HCT116 (cell line): Measurements from ENCODE around the gene ASCC1.

Source experiments
- JUND ChIP-seq: IDR thresholded peaks from 2 replicates; pipeline ENCODE4 v1.6.1; 2012
- MAX ChIP-seq: IDR thresholded peaks from 2 replicates; pipeline ENCODE4 v1.6.1; 2012
- TF ChIP-seq, protein P1 (sequence below): IDR thresholded peaks from 2 replicates; pipeline ENCODE4 v1.6.1; 2012; ENCODE audit warnings: low read depth
- TF ChIP-seq, protein P2 (sequence below), 3 experiments: fragments of 200-600 bp in 1 of 3; sonication (generic) in 1 of 3; IDR thresholded peaks in 2 of 3; conservative IDR thresholded peaks in 1 of 3; 2 replicates each; pipeline ENCODE4 v1.5.1; 2012 to 2017; ENCODE audit warnings: low read depth in 2 of 3, low read length in 2 of 3, antibody characterized with exemption in 1 of 3, borderline replicate concordance in 1 of 3, control low read depth in 1 of 3, mild to moderate bottlenecking in 1 of 3, mixed read lengths in 1 of 3, mixed run types in 1 of 3, moderate library complexity in 1 of 3; ENCODE audit not compliant: insufficient read depth in 1 of 3

GRCh38 chr10:72264536-72264935 is 48.5 kb upstream of the ASCC1 start:
- TF ChIP-seq, protein P1, sequence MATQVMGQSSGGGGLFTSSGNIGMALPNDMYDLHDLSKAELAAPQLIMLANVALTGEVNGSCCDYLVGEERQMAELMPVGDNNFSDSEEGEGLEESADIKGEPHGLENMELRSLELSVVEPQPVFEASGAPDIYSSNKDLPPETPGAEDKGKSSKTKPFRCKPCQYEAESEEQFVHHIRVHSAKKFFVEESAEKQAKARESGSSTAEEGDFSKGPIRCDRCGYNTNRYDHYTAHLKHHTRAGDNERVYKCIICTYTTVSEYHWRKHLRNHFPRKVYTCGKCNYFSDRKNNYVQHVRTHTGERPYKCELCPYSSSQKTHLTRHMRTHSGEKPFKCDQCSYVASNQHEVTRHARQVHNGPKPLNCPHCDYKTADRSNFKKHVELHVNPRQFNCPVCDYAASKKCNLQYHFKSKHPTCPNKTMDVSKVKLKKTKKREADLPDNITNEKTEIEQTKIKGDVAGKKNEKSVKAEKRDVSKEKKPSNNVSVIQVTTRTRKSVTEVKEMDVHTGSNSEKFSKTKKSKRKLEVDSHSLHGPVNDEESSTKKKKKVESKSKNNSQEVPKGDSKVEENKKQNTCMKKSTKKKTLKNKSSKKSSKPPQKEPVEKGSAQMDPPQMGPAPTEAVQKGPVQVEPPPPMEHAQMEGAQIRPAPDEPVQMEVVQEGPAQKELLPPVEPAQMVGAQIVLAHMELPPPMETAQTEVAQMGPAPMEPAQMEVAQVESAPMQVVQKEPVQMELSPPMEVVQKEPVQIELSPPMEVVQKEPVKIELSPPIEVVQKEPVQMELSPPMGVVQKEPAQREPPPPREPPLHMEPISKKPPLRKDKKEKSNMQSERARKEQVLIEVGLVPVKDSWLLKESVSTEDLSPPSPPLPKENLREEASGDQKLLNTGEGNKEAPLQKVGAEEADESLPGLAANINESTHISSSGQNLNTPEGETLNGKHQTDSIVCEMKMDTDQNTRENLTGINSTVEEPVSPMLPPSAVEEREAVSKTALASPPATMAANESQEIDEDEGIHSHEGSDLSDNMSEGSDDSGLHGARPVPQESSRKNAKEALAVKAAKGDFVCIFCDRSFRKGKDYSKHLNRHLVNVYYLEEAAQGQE, result no peak
- TF ChIP-seq JUND (no peak), MAX (no peak)
- TF ChIP-seq, protein P2, sequence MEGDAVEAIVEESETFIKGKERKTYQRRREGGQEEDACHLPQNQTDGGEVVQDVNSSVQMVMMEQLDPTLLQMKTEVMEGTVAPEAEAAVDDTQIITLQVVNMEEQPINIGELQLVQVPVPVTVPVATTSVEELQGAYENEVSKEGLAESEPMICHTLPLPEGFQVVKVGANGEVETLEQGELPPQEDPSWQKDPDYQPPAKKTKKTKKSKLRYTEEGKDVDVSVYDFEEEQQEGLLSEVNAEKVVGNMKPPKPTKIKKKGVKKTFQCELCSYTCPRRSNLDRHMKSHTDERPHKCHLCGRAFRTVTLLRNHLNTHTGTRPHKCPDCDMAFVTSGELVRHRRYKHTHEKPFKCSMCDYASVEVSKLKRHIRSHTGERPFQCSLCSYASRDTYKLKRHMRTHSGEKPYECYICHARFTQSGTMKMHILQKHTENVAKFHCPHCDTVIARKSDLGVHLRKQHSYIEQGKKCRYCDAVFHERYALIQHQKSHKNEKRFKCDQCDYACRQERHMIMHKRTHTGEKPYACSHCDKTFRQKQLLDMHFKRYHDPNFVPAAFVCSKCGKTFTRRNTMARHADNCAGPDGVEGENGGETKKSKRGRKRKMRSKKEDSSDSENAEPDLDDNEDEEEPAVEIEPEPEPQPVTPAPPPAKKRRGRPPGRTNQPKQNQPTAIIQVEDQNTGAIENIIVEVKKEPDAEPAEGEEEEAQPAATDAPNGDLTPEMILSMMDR (IDR thresholded peaks at IDR 0.05 in 2 of 3, conservative IDR thresholded peaks at IDR 0.05 in 1 of 3; ENCODE audit: borderline replicate concordance in 1 of 3, insufficient read depth in 1 of 3, low read depth in 2 of 3, low read length in 2 of 3), result no peak
